Immature natural killer cell (primary cell): Measurements from ENCODE around the gene FGF12. TPM values are rescaled to one million over a fixed set of nuclear protein-coding genes. Genes with fewer than 3 reads are reported as not detected.
"Not testable (repeated sequence)": the region's sequence is repeated elsewhere in the genome, so short reads cannot be mapped to it uniquely, and the experiment has no call there.

ENCODE experiments used
- DNase-seq, 3 donors: peaks; one replicate each; pipeline ENCODE4 v3.0.0; 2022; ENCODE audit warnings: mixed read lengths in 1 of 3
- H3K27ac Mint-ChIP-seq, 6 donors: one replicate each; pipeline ENCODE4 v1.8.0; 2020; ENCODE audit warnings: mixed read lengths in 6 of 6, mild to moderate bottlenecking in 5 of 6, inconsistent platforms in 4 of 6, moderate library complexity in 3 of 6
- H3K27me3 Mint-ChIP-seq, 3 donors: one replicate each; pipeline ENCODE4 v1.8.0; 2020 to 2021; ENCODE audit warnings: low read depth in 3 of 3, mild to moderate bottlenecking in 3 of 3, mixed read lengths in 3 of 3, moderate library complexity in 3 of 3, inconsistent platforms in 1 of 3
- H3K36me3 Mint-ChIP-seq, 3 donors: one replicate each; pipeline ENCODE4 v1.8.0; 2020; ENCODE audit warnings: mixed read lengths in 3 of 3, inconsistent platforms in 2 of 3, mild to moderate bottlenecking in 2 of 3
- H3K4me1 Mint-ChIP-seq, 2 donors: one replicate each; pipeline ENCODE4 v1.8.0; 2020; ENCODE audit warnings: inconsistent platforms in 2 of 2, mild to moderate bottlenecking in 2 of 2, mixed read lengths in 2 of 2, moderate library complexity in 1 of 2
- H3K4me3 Mint-ChIP-seq, 5 donors: one replicate each; pipeline ENCODE4 v1.8.0; 2020; ENCODE audit warnings: mild to moderate bottlenecking in 5 of 5, mixed read lengths in 5 of 5, inconsistent platforms in 3 of 5, moderate library complexity in 3 of 5
- H3K9me3 Mint-ChIP-seq, 6 donors: one replicate each; pipeline ENCODE4 v1.8.0; 2020; ENCODE audit warnings: mild to moderate bottlenecking in 6 of 6, mixed read lengths in 6 of 6, inconsistent platforms in 4 of 6, moderate library complexity in 3 of 6
- polyA plus RNA-seq, 3 donors: library from polyadenylated mRNA; unstranded; fragments of 300-500 nt; fragmentation: Illumina TruSeq; gene quantifications; one replicate each; pipeline ENCODE4 v1.2.3, GENCODE V29; 2021

FGF12 gene
- polyA plus RNA-seq, 3 donors from 2014 or later: not detected

GRCh38 chr3:192607798-192608197, 119.5 kb downstream of the FGF12 start:
- peaks cover 0 to 31% (median 8%) of the 10 kb centered on the region in 6 donors for H3K9me3 Mint-ChIP-seq
- no peaks in the 10 kb centered on the region for H3K4me1 Mint-ChIP-seq
- peaks cover 0 to 3% (median 1%) of the 10 kb centered on the region in 3 donors for H3K27me3 Mint-ChIP-seq
- no peaks in the 10 kb centered on the region for H3K36me3 Mint-ChIP-seq
- DNase-seq: no peak
- no peak overlapping the region for H3K27ac Mint-ChIP-seq
- no peak overlapping the region for H3K4me3 Mint-ChIP-seq

GRCh38 chr3:192597913-192598312, 129.4 kb downstream of the FGF12 start:
- Mint-ChIP-seq H3K4me3 (no peak overlapping the region), H3K4me1 (no peaks in the 10 kb centered on the region), H3K36me3 (no peaks in the 10 kb centered on the region), H3K27me3 (no peaks in the 10 kb centered on the region), H3K27ac (no peak overlapping the region), H3K9me3 (peaks cover 0 to 30% (median 18%) of the 10 kb centered on the region in 6 donors)
- DNase-seq: no peak

- no peak for DNase-seq
- H3K9me3 Mint-ChIP-seq: peaks cover under 1 to 26% (median 17%) of the 10 kb centered on the region in 6 donors
Measured at GRCh38 chr3:192597506-192597905, 129.8 kb downstream of the FGF12 start.

GRCh38 chr3:192578729-192579128, 148.6 kb downstream of the FGF12 start:
- H3K9me3 Mint-ChIP-seq: peaks cover 0 to 10% (median 2%) of the 10 kb centered on the region in 6 donors
- H3K4me3 Mint-ChIP-seq: no peak overlapping the region
- no peaks in the 10 kb centered on the region for H3K36me3 Mint-ChIP-seq
- no peak overlapping the region for H3K27ac Mint-ChIP-seq
- H3K4me1 Mint-ChIP-seq: no peaks in the 10 kb centered on the region
- no peak for DNase-seq
- peaks cover 0 to 2% (median under 1%) of the 10 kb centered on the region in 3 donors for H3K27me3 Mint-ChIP-seq

More at GRCh38 chr3:192597506-192597905, 129.8 kb downstream of the FGF12 start:
- Mint-ChIP-seq H3K36me3 (no peaks in the 10 kb centered on the region), H3K27me3 (no peaks in the 10 kb centered on the region), H3K27ac (no peak overlapping the region), H3K4me3 (no peak overlapping the region), H3K4me1 (no peaks in the 10 kb centered on the region)

GRCh38 chr3:192577811-192578210, 149.5 kb downstream of the FGF12 start:
- H3K9me3 Mint-ChIP-seq: peaks cover 0 to 11% (median 2%) of the 10 kb centered on the region in 6 donors
- H3K36me3 Mint-ChIP-seq: no peaks in the 10 kb centered on the region
- no peaks in the 10 kb centered on the region for H3K4me1 Mint-ChIP-seq
- peaks cover 0 to 2% (median 0%) of the 10 kb centered on the region in 3 donors for H3K27me3 Mint-ChIP-seq
- no peak overlapping the region for H3K4me3 Mint-ChIP-seq
- H3K27ac Mint-ChIP-seq: no peak overlapping the region
- no peak for DNase-seq

GRCh38 chr3:192577271-192577670, 150.1 kb downstream of the FGF12 start:
- H3K9me3 Mint-ChIP-seq: peaks cover 0 to 11% (median 2%) of the 10 kb centered on the region in 6 donors
- H3K4me3 Mint-ChIP-seq: no peak overlapping the region
- H3K4me1 Mint-ChIP-seq: no peaks in the 10 kb centered on the region
- H3K27ac Mint-ChIP-seq: no peak overlapping the region
- no peaks in the 10 kb centered on the region for H3K36me3 Mint-ChIP-seq
- no peak for DNase-seq
- H3K27me3 Mint-ChIP-seq: peaks cover 0 to 2% (median 0%) of the 10 kb centered on the region in 3 donors

GRCh38 chr3:192576704-192577103, 150.6 kb downstream of the FGF12 start:
- H3K9me3 Mint-ChIP-seq: peaks cover 0 to 11% (median 3%) of the 10 kb centered on the region in 6 donors
- not testable (repeated sequence) for H3K27ac Mint-ChIP-seq, DNase-seq, H3K4me1 Mint-ChIP-seq, H3K36me3 Mint-ChIP-seq, H3K4me3 Mint-ChIP-seq, H3K27me3 Mint-ChIP-seq

- Mint-ChIP-seq H3K4me1 (no peaks in the 10 kb centered on the region), H3K27ac (no peak overlapping the region), H3K36me3 (no peaks in the 10 kb centered on the region), H3K27me3 (peaks cover 0 to 2% (median 0%) of the 10 kb centered on the region in 3 donors), H3K4me3 (no peak overlapping the region), H3K9me3 (peaks cover 0 to 11% (median 3%) of the 10 kb centered on the region in 6 donors)
- no peak for DNase-seq
Measured at GRCh38 chr3:192575879-192576506, 151.3 kb downstream of the FGF12 start.

GRCh38 chr3:192573240-192573639, 154.1 kb downstream of the FGF12 start:
- no peaks in the 10 kb centered on the region for H3K4me1 Mint-ChIP-seq
- no peak overlapping the region for H3K27ac Mint-ChIP-seq
- H3K9me3 Mint-ChIP-seq: peaks cover 0 to 11% (median 3%) of the 10 kb centered on the region in 6 donors
- no peak for DNase-seq
- H3K36me3 Mint-ChIP-seq: no peaks in the 10 kb centered on the region
- H3K4me3 Mint-ChIP-seq: no peak overlapping the region
- peaks cover 0 to 2% (median 0%) of the 10 kb centered on the region in 3 donors for H3K27me3 Mint-ChIP-seq

GRCh38 chr3:192570821-192571791, 156.2 kb downstream of the FGF12 start:
- DNase-seq: no peak
- H3K36me3 Mint-ChIP-seq: no peaks in the 10 kb centered on the region
- H3K9me3 Mint-ChIP-seq: peaks cover 0 to 9% (median 3%) of the 10 kb centered on the region in 6 donors
- H3K4me3 Mint-ChIP-seq: peak overlapping the region in 1 of 5 donors; percentile 27
- H3K4me1 Mint-ChIP-seq: no peaks in the 10 kb centered on the region
- H3K27me3 Mint-ChIP-seq: peaks cover 0 to 2% (median 0%) of the 10 kb centered on the region in 3 donors
- H3K27ac Mint-ChIP-seq: no peak overlapping the region

GRCh38 chr3:192570315-192570714, 157.0 kb downstream of the FGF12 start:
- H3K4me1 Mint-ChIP-seq: no peaks in the 10 kb centered on the region
- peaks cover 0 to 2% (median 0%) of the 10 kb centered on the region in 3 donors for H3K27me3 Mint-ChIP-seq
- H3K27ac Mint-ChIP-seq: no peak overlapping the region
- no peak for DNase-seq
- no peaks in the 10 kb centered on the region for H3K36me3 Mint-ChIP-seq
- H3K4me3 Mint-ChIP-seq: no peak overlapping the region
- peaks cover 0 to 8% (median 2%) of the 10 kb centered on the region in 6 donors for H3K9me3 Mint-ChIP-seq

GRCh38 chr3:192566706-192567290, 160.5 kb downstream of the FGF12 start:
- H3K36me3 Mint-ChIP-seq: no peaks in the 10 kb centered on the region
- no peak overlapping the region for H3K4me3 Mint-ChIP-seq
- H3K27ac Mint-ChIP-seq: no peak overlapping the region
- no peaks in the 10 kb centered on the region for H3K27me3 Mint-ChIP-seq
- peaks cover 0 to 7% (median 0%) of the 10 kb centered on the region in 6 donors for H3K9me3 Mint-ChIP-seq
- DNase-seq: no peak
- no peaks in the 10 kb centered on the region for H3K4me1 Mint-ChIP-seq

- no peak overlapping the region for H3K27ac Mint-ChIP-seq
- H3K36me3 Mint-ChIP-seq: no peaks in the 10 kb centered on the region
- H3K27me3 Mint-ChIP-seq: no peaks in the 10 kb centered on the region
- H3K4me1 Mint-ChIP-seq: no peaks in the 10 kb centered on the region
- no peak overlapping the region for H3K4me3 Mint-ChIP-seq
- DNase-seq: no peak
- peaks cover 0 to 7% (median 0%) of the 10 kb centered on the region in 6 donors for H3K9me3 Mint-ChIP-seq
Measured at GRCh38 chr3:192564611-192565010, 162.7 kb downstream of the FGF12 start.

- H3K36me3 Mint-ChIP-seq: no peaks in the 10 kb centered on the region
- peaks cover 0 to 7% (median 0%) of the 10 kb centered on the region in 6 donors for H3K9me3 Mint-ChIP-seq
- no peaks in the 10 kb centered on the region for H3K4me1 Mint-ChIP-seq
- H3K27me3 Mint-ChIP-seq: no peaks in the 10 kb centered on the region
- H3K4me3 Mint-ChIP-seq: no peak overlapping the region
- no peak overlapping the region for H3K27ac Mint-ChIP-seq
- DNase-seq: no peak
Measured at GRCh38 chr3:192563417-192563816, 163.9 kb downstream of the FGF12 start.
